ENCODE results near the gene FRAS1. TPM values are rescaled to one million over a fixed set of nuclear protein-coding genes. Genes with fewer than 3 reads are reported as not detected.

Gene FRAS1
- total RNA-seq, 1 donor from 2014 or later = 163 TPM

GRCh38 chr4:78154972-78155590, 98.0 kb downstream of the FRAS1 start:
- Mint-ChIP-seq H3K27ac (peak overlapping the region; percentile 72), H3K4me1 (ENCODE audit: low read depth) (peaks cover 65% of the 10 kb centered on the region), H3K27me3 (no peaks in the 10 kb centered on the region), H3K36me3 (ENCODE audit: insufficient read depth) (peaks cover 13% of the 10 kb centered on the region), H3K4me3 (ENCODE audit: low read depth) (no peak overlapping the region), H3K9me3 (ENCODE audit: low read depth) (peaks cover 14% of the 10 kb centered on the region)
- TF ChIP-seq, protein P1, sequence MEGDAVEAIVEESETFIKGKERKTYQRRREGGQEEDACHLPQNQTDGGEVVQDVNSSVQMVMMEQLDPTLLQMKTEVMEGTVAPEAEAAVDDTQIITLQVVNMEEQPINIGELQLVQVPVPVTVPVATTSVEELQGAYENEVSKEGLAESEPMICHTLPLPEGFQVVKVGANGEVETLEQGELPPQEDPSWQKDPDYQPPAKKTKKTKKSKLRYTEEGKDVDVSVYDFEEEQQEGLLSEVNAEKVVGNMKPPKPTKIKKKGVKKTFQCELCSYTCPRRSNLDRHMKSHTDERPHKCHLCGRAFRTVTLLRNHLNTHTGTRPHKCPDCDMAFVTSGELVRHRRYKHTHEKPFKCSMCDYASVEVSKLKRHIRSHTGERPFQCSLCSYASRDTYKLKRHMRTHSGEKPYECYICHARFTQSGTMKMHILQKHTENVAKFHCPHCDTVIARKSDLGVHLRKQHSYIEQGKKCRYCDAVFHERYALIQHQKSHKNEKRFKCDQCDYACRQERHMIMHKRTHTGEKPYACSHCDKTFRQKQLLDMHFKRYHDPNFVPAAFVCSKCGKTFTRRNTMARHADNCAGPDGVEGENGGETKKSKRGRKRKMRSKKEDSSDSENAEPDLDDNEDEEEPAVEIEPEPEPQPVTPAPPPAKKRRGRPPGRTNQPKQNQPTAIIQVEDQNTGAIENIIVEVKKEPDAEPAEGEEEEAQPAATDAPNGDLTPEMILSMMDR (IDR thresholded peaks at IDR 0.05; ENCODE audit: unreplicated experiment) = no peak
- DNase-seq (ENCODE audit: low spot score, unreplicated experiment) = no peak

GRCh38 chr4:78155616-78156105, 98.5 kb downstream of the FRAS1 start:
- TF ChIP-seq, protein P1 (IDR thresholded peaks at IDR 0.05; ENCODE audit: unreplicated experiment) = no peak
- Mint-ChIP-seq H3K27me3 (no peaks in the 10 kb centered on the region), H3K9me3 (ENCODE audit: low read depth) (peaks cover 14% of the 10 kb centered on the region), H3K4me3 (ENCODE audit: low read depth) (peak overlapping the region; percentile 1), H3K36me3 (ENCODE audit: insufficient read depth) (peaks cover 13% of the 10 kb centered on the region), H3K27ac (peak overlapping the region; percentile 72), H3K4me1 (ENCODE audit: low read depth) (peaks cover 62% of the 10 kb centered on the region)
- no peak for DNase-seq (ENCODE audit: low spot score, unreplicated experiment)

DNA sequence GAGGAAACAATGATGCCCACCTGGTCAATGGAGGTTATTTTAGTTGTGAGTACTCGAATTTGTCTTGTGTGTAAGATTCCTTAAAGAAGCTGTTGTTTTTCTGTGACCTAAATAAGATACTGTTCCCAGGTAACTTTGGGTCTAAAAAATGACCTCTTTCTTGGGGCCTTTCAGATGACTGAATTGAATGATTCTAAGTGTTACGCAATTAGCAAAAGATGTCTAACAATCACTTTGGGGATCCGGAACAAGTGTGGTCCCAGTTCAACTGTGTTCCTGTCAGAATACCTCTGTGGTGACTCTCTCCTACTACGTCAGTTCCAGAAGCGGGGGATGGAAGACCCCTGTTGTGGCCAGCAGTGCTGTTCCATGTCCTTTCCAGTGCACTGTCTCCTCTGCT, 99.4 kb downstream of the FRAS1 start:
- peak overlapping the region; percentile 72 for H3K27ac Mint-ChIP-seq
- peaks cover 13% of the 10 kb centered on the region for H3K36me3 Mint-ChIP-seq (ENCODE audit: insufficient read depth)
- no peak overlapping the region for H3K4me3 Mint-ChIP-seq (ENCODE audit: low read depth)
- no peak for DNase-seq (ENCODE audit: low spot score, unreplicated experiment)
- H3K4me1 Mint-ChIP-seq (ENCODE audit: low read depth) = peaks cover 57% of the 10 kb centered on the region
- TF ChIP-seq, protein P1 (IDR thresholded peaks at IDR 0.05; ENCODE audit: unreplicated experiment) = no peak
- no peaks in the 10 kb centered on the region for H3K27me3 Mint-ChIP-seq
- peaks cover 14% of the 10 kb centered on the region for H3K9me3 Mint-ChIP-seq (ENCODE audit: low read depth)

GRCh38 chr4:78162342-78162741, 105.2 kb downstream of the FRAS1 start:
- H3K4me3 Mint-ChIP-seq (ENCODE audit: low read depth) = no peak overlapping the region
- H3K27ac Mint-ChIP-seq = no peak overlapping the region

GRCh38 chr4:78162821-78163220, 105.7 kb downstream of the FRAS1 start:
- no peak for DNase-seq (ENCODE audit: low spot score, unreplicated experiment)
- H3K27ac Mint-ChIP-seq = no peak overlapping the region
- TF ChIP-seq, protein P1 (IDR thresholded peaks at IDR 0.05; ENCODE audit: unreplicated experiment) = no peak

More at GRCh38 chr4:78162342-78162741, 105.2 kb downstream of the FRAS1 start:
- peaks cover 12% of the 10 kb centered on the region for H3K36me3 Mint-ChIP-seq (ENCODE audit: insufficient read depth)
- no peaks in the 10 kb centered on the region for H3K27me3 Mint-ChIP-seq
- TF ChIP-seq, protein P1 (IDR thresholded peaks at IDR 0.05; ENCODE audit: unreplicated experiment) = no peak
- peaks cover 14% of the 10 kb centered on the region for H3K9me3 Mint-ChIP-seq (ENCODE audit: low read depth)
- DNase-seq (ENCODE audit: low spot score, unreplicated experiment) = no peak
- peaks cover 46% of the 10 kb centered on the region for H3K4me1 Mint-ChIP-seq (ENCODE audit: low read depth)

More at GRCh38 chr4:78162821-78163220, 105.7 kb downstream of the FRAS1 start:
- H3K36me3 Mint-ChIP-seq (ENCODE audit: insufficient read depth) = peaks cover 8% of the 10 kb centered on the region
- H3K4me3 Mint-ChIP-seq (ENCODE audit: low read depth) = no peak overlapping the region
- peaks cover 10% of the 10 kb centered on the region for H3K9me3 Mint-ChIP-seq (ENCODE audit: low read depth)
- peaks cover 46% of the 10 kb centered on the region for H3K4me1 Mint-ChIP-seq (ENCODE audit: low read depth)
- no peaks in the 10 kb centered on the region for H3K27me3 Mint-ChIP-seq

Measured in progenitor cell of endocrine pancreas (in vitro differentiated cells).